ENCODE measurements around the gene MRPL33. TPM values are rescaled to one million over a fixed set of nuclear protein-coding genes. Genes with fewer than 3 reads are reported as not detected.

MRPL33 gene
- total and polyA plus RNA-seq, 2 of the 13 experiments (the other 11 are each of a cell fraction or from before 2014, with no cell fraction given), result 69.7 to 218 TPM

DNA sequence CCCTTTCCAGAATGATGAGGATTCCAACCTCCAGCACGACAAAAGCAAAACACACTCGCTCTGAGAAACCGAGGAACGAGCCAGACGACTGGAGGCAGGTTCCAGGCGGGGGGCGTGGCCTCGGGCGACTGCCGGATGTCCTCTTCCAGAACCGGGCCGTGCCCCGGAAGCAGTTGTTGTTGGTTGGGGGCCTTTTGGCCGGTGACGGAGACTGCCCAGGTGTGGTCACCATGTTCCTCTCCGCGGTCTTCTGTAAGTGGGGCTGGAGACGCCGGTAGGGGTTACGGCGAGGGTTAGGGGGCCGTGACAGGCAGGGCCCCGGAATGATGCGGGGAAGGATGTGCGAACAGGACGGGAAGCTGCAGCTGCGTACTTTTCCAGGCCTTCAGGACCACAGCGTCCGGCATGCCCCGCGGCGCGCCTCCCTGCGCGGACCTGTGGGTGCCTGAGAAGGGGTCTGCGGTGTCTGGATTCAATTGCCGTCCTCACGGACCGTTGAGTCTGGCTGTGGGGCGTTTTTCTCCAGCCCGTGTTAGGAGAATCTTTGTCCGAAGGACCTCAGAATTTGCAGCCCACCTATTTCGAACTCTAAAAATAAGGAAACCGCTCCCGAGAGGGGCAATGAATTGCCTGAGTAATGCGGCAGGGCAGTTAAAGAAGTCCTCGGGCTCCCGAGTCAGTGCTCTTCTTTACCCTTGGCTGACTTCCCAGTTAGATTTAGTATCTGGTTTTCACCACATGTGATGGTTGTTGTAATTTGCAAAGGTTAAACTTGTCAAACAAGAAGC, at the start of gene MRPL33 (continued):
- TF ChIP-seq, protein P1, sequence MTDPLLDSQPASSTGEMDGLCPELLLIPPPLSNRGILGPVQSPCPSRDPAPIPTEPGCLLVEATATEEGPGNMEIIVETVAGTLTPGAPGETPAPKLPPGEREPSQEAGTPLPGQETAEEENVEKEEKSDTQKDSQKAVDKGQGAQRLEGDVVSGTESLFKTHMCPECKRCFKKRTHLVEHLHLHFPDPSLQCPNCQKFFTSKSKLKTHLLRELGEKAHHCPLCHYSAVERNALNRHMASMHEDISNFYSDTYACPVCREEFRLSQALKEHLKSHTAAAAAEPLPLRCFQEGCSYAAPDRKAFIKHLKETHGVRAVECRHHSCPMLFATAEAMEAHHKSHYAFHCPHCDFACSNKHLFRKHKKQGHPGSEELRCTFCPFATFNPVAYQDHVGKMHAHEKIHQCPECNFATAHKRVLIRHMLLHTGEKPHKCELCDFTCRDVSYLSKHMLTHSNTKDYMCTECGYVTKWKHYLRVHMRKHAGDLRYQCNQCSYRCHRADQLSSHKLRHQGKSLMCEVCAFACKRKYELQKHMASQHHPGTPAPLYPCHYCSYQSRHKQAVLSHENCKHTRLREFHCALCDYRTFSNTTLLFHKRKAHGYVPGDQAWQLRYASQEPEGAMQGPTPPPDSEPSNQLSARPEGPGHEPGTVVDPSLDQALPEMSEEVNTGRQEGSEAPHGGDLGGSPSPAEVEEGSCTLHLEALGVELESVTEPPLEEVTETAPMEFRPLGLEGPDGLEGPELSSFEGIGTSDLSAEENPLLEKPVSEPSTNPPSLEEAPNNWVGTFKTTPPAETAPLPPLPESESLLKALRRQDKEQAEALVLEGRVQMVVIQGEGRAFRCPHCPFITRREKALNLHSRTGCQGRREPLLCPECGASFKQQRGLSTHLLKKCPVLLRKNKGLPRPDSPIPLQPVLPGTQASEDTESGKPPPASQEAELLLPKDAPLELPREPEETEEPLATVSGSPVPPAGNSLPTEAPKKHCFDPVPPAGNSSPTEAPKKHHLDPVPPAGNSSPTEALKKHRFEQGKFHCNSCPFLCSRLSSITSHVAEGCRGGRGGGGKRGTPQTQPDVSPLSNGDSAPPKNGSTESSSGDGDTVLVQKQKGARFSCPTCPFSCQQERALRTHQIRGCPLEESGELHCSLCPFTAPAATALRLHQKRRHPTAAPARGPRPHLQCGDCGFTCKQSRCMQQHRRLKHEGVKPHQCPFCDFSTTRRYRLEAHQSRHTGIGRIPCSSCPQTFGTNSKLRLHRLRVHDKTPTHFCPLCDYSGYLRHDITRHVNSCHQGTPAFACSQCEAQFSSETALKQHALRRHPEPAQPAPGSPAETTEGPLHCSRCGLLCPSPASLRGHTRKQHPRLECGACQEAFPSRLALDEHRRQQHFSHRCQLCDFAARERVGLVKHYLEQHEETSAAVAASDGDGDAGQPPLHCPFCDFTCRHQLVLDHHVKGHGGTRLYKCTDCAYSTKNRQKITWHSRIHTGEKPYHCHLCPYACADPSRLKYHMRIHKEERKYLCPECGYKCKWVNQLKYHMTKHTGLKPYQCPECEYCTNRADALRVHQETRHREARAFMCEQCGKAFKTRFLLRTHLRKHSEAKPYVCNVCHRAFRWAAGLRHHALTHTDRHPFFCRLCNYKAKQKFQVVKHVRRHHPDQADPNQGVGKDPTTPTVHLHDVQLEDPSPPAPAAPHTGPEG (CRISPR knock-in tag; IDR thresholded peaks at IDR 0.05), result peak; percentile 95
- TF ChIP-seq ZNF605 (CRISPR knock-in tag; IDR thresholded peaks at IDR 0.05) (no peak), HMGA1 (CRISPR knock-in tag; conservative IDR thresholded peaks at IDR 0.05) (no peak), NFIC (IDR thresholded peaks at IDR 0.05; ENCODE audit: low read length) (no peak), CBFB (CRISPR knock-in tag; IDR thresholded peaks at IDR 0.05) (peak; percentile 89; the same call in 1 of the 2 replicates), ZNF749 (CRISPR knock-in tag; IDR thresholded peaks at IDR 0.05; ENCODE audit: borderline replicate concordance) (no peak), ZFP41 (CRISPR knock-in tag; IDR thresholded peaks at IDR 0.05; ENCODE audit: borderline replicate concordance) (peak; percentile 72; the same call in 1 of the 2 replicates)
- TF ChIP-seq, protein P2, sequence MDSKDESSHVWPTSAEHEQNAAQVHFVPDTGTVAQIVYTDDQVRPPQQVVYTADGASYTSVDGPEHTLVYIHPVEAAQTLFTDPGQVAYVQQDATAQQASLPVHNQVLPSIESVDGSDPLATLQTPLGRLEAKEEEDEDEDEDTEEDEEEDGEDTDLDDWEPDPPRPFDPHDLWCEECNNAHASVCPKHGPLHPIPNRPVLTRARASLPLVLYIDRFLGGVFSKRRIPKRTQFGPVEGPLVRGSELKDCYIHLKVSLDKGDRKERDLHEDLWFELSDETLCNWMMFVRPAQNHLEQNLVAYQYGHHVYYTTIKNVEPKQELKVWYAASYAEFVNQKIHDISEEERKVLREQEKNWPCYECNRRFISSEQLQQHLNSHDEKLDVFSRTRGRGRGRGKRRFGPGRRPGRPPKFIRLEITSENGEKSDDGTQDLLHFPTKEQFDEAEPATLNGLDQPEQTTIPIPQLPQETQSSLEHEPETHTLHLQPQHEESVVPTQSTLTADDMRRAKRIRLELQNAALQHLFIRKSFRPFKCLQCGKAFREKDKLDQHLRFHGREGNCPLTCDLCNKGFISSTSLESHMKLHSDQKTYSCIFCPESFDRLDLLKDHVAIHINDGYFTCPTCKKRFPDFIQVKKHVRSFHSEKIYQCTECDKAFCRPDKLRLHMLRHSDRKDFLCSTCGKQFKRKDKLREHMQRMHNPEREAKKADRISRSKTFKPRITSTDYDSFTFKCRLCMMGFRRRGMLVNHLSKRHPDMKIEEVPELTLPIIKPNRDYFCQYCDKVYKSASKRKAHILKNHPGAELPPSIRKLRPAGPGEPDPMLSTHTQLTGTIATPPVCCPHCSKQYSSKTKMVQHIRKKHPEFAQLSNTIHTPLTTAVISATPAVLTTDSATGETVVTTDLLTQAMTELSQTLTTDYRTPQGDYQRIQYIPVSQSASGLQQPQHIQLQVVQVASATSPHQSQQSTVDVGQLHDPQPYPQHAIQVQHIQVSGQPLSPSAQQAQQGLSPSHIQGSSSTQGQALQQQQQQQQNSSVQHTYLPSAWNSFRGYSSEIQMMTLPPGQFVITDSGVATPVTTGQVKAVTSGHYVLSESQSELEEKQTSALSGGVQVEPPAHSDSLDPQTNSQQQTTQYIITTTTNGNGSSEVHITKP (CRISPR knock-in tag; IDR thresholded peaks at IDR 0.05; ENCODE audit: low read depth), result peak; percentile 35; the same call in 1 of the 2 replicates
- TF ChIP-seq, protein P3, sequence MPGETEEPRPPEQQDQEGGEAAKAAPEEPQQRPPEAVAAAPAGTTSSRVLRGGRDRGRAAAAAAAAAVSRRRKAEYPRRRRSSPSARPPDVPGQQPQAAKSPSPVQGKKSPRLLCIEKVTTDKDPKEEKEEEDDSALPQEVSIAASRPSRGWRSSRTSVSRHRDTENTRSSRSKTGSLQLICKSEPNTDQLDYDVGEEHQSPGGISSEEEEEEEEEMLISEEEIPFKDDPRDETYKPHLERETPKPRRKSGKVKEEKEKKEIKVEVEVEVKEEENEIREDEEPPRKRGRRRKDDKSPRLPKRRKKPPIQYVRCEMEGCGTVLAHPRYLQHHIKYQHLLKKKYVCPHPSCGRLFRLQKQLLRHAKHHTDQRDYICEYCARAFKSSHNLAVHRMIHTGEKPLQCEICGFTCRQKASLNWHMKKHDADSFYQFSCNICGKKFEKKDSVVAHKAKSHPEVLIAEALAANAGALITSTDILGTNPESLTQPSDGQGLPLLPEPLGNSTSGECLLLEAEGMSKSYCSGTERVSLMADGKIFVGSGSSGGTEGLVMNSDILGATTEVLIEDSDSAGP (CRISPR knock-in tag; IDR thresholded peaks at IDR 0.05; ENCODE audit: borderline replicate concordance), result peak; percentile 96
- TF ChIP-seq, protein P4, sequence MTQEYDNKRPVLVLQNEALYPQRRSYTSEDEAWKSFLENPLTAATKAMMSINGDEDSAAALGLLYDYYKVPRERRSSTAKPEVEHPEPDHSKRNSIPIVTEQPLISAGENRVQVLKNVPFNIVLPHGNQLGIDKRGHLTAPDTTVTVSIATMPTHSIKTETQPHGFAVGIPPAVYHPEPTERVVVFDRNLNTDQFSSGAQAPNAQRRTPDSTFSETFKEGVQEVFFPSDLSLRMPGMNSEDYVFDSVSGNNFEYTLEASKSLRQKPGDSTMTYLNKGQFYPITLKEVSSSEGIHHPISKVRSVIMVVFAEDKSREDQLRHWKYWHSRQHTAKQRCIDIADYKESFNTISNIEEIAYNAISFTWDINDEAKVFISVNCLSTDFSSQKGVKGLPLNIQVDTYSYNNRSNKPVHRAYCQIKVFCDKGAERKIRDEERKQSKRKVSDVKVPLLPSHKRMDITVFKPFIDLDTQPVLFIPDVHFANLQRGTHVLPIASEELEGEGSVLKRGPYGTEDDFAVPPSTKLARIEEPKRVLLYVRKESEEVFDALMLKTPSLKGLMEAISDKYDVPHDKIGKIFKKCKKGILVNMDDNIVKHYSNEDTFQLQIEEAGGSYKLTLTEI (CRISPR knock-in tag; conservative IDR thresholded peaks at IDR 0.05), result no peak
- TF ChIP-seq, protein P5, sequence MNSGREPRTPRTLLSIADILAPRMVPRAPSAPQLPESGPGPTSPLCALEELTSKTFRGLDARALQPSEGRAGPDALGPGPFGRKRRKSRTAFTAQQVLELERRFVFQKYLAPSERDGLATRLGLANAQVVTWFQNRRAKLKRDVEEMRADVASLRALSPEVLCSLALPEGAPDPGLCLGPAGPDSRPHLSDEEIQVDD (CRISPR knock-in tag; IDR thresholded peaks at IDR 0.05; ENCODE audit: borderline replicate concordance), result no peak; the same call in 1 of the 2 replicates
- TF ChIP-seq, protein P6, sequence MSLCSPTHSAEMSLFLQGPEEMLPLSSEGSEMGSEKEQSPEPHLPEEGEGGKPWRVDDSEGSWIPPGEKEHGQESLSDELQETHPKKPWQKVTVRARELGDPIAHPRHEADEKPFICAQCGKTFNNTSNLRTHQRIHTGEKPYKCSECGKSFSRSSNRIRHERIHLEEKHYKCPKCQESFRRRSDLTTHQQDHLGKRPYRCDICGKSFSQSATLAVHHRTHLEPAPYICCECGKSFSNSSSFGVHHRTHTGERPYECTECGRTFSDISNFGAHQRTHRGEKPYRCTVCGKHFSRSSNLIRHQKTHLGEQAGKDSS (CRISPR knock-in tag; IDR thresholded peaks at IDR 0.05; ENCODE audit: borderline replicate concordance, low read depth), result peak; percentile 87
